SU-DHL-6 (cell line): ENCODE results near the gene SACM1L.

Source experiments
- H2AFZ ChIP-seq: fragments of 200-600 bp; sonication (generic); 2 replicates; pipeline ENCODE4 v1.6.1; 2014; ENCODE audit warnings: low read depth, mild to moderate bottlenecking, moderate library complexity, mixed read lengths, antibody characterized with exemption, low read length; ENCODE audit not compliant: severe bottlenecking
- H3F3A ChIP-seq: fragments of 200-600 bp; shearing (Covaris generic); 2 replicates; pipeline ENCODE4 v1.6.0; 2016; ENCODE audit warnings: antibody characterized with exemption, mild to moderate bottlenecking; ENCODE audit not compliant: insufficient read depth
- H3K27ac ChIP-seq: fragments of 200-600 bp; sonication (generic); 2 replicates; pipeline ENCODE4 v1.5.1; 2016; ENCODE audit warnings: low read depth, mild to moderate bottlenecking, low read length, moderate library complexity, mixed read lengths
- H3K27me3 ChIP-seq: fragments of 200-600 bp; sonication (generic), shearing (Covaris generic); 2 replicates; pipeline ENCODE4 v1.6.0; 2014; ENCODE audit warnings: mild to moderate bottlenecking, low read length
- H3K36me3 ChIP-seq: fragments of 200-600 bp; sonication (generic); 2 replicates; pipeline ENCODE4 v1.6.1; 2014; ENCODE audit warnings: mild to moderate bottlenecking, low read length, mixed read lengths
- H3K4me2 ChIP-seq: fragments of 300-600, 200-600 bp; shearing (Covaris generic), sonication (generic); 2 replicates; pipeline ENCODE4 v1.6.0; 2014; ENCODE audit warnings: low read length, low read depth, mild to moderate bottlenecking; ENCODE audit not compliant: poor library complexity, severe bottlenecking
- H3K4me3 ChIP-seq: fragments of 200-600 bp; sonication (generic); 2 replicates; pipeline ENCODE4 v1.5.1; 2014; ENCODE audit warnings: antibody characterized with exemption, low read length, mild to moderate bottlenecking, mixed read lengths; ENCODE audit not compliant: insufficient read depth, poor library complexity, severe bottlenecking
- H3K79me2 ChIP-seq: fragments of 200-600 bp; sonication (generic); 2 replicates; pipeline ENCODE4 v1.6.1; 2014; ENCODE audit warnings: mild to moderate bottlenecking, low read length, moderate library complexity; ENCODE audit not compliant: insufficient read depth
- H3K9ac ChIP-seq: fragments of 200-600 bp; sonication (generic); 2 replicates; pipeline ENCODE4 v1.7.0; 2014; ENCODE audit warnings: mild to moderate bottlenecking, low read length
- H3K9me2 ChIP-seq: fragments of 200-600 bp; sonication (generic); replicated peaks from 2 replicates; pipeline ENCODE4 v1.6.1; 2014; ENCODE audit warnings: low read length; ENCODE audit not compliant: insufficient read depth
- H3K9me3 ChIP-seq: fragments of 200-600 bp; sonication (generic); 2 replicates; pipeline ENCODE4 v1.6.1; 2014; ENCODE audit warnings: low read length, mixed read lengths; ENCODE audit not compliant: insufficient read depth
- H4K20me1 ChIP-seq: fragments of 200-600 bp; sonication (generic); 2 replicates; pipeline ENCODE4 v1.6.1; 2014; ENCODE audit warnings: low read depth, mild to moderate bottlenecking, antibody characterized with exemption, low read length, moderate library complexity, mixed read lengths
- CTCF ChIP-seq: fragments of 200-600 bp; sonication (generic); IDR thresholded peaks from one replicate; pipeline ENCODE4 v1.5.1; 2017; ENCODE audit warnings: antibody characterized with exemption, mild to moderate bottlenecking, low read length, moderate library complexity; ENCODE audit not compliant: insufficient read depth, poor library complexity, severe bottlenecking
- EZH2phosphoT487 ChIP-seq: fragments of 200-600 bp; sonication (generic), shearing (Covaris generic); conservative IDR thresholded peaks from 2 replicates; pipeline ENCODE4 v1.6.1; 2018; ENCODE audit warnings: mild to moderate bottlenecking, antibody characterized with exemption, low read length, moderate library complexity, mixed read lengths

SACM1L gene

GRCh38 chr3:45739991-45740390, 50.8 kb downstream of the SACM1L start:
- Histone ChIP-seq H3K9me2 (no peaks in the 10 kb centered on the region), H3K9ac (no peak overlapping the region), H4K20me1 (no peaks in the 10 kb centered on the region), H3K27ac (no peak overlapping the region), H3K36me3 (peaks cover 26% of the 10 kb centered on the region; the same call in 1 of the 2 replicates), H3K4me2 (no peak overlapping the region), H3K4me3 (no peak overlapping the region), H3K79me2 (no peaks in the 10 kb centered on the region), H3K9me3 (no peaks in the 10 kb centered on the region), H3F3A (no peaks in the 10 kb centered on the region), H2AFZ (no peak overlapping the region), H3K27me3 (no peaks in the 10 kb centered on the region)
- no peak for TF ChIP-seq EZH2phosphoT487
- no peak for TF ChIP-seq CTCF

GRCh38 chr3:45741247-45741646, 52.1 kb downstream of the SACM1L start:
- Histone ChIP-seq H2AFZ (no peak overlapping the region), H3K9ac (no peak overlapping the region), H3K27me3 (no peaks in the 10 kb centered on the region), H4K20me1 (no peaks in the 10 kb centered on the region), H3K27ac (no peak overlapping the region), H3K36me3 (peaks cover 26% of the 10 kb centered on the region; the same call in 1 of the 2 replicates), H3K4me3 (no peak overlapping the region), H3K9me2 (no peaks in the 10 kb centered on the region), H3K79me2 (no peaks in the 10 kb centered on the region), H3K9me3 (no peaks in the 10 kb centered on the region), H3F3A (no peaks in the 10 kb centered on the region), H3K4me2 (no peak overlapping the region)
- no peak for TF ChIP-seq CTCF
- no peak for TF ChIP-seq EZH2phosphoT487

DNA sequence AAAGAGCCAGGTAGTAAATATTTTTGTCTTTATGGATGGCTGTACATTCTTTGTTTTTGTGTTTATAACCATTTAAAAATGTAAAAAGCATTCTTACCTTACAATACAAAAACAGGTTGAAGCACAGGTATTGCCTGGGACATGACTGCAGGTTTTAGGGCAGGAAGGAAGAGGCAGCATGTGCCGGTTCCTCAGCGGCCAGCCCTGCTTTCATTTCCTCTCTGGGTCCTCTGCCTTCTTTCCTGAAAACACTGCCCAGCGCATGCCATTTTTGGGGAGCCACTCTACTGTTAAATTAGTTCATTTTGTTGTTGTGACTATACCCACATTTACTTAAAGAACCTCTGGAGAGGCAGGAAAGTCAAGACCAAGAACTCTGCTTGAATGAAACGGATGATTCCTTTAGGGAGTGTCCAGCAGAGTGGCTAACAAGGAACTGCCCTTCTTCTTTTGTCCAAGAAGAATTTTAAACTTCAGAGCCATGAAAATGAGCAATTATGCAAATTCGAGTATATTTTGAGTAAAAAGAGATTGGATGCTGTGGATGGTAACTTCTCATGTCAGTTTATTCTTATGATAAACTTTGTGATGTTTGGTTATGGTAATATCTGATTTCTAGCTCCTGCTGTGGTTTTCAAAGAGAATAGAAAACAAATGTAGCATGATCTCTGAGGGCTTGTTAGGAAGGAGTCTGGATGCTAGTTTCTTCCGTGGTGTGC, 52.7 kb downstream of the SACM1L start:
- peaks cover 26% of the 10 kb centered on the region; the same call in 1 of the 2 replicates for H3K36me3 ChIP-seq
- H3K27ac ChIP-seq: no peak overlapping the region
- no peak overlapping the region for H3K4me2 ChIP-seq

More for the DNA sequence above, 52.7 kb downstream of the SACM1L start:
- no peak overlapping the region for H2AFZ ChIP-seq
- no peaks in the 10 kb centered on the region for H3K79me2 ChIP-seq
- H3K9me2 ChIP-seq: no peaks in the 10 kb centered on the region
- H3K9ac ChIP-seq: no peak overlapping the region
- H3K27me3 ChIP-seq: no peaks in the 10 kb centered on the region
- TF ChIP-seq CTCF (no peak), EZH2phosphoT487 (no peak)
- no peaks in the 10 kb centered on the region for H4K20me1 ChIP-seq
- no peaks in the 10 kb centered on the region for H3K9me3 ChIP-seq
- H3F3A ChIP-seq: no peaks in the 10 kb centered on the region
- no peak overlapping the region for H3K4me3 ChIP-seq
